Myocyte (in vitro differentiated cells): ENCODE measurements around the gene ACVR1. TPM values are rescaled to one million over a fixed set of nuclear protein-coding genes. Genes with fewer than 3 reads are reported as not detected.

Experiments used
- DNase-seq: peaks from one replicate; pipeline ENCODE4 v3.0.0-alpha.2; 2012; ENCODE audit warnings: low read depth
- total RNA-seq: library from RNA; depleted of rRNA; stranded (reverse); fragments of >200 nt; gene quantifications from 2 replicates; pipeline ENCODE4 v1.2.3, GENCODE V29; 2014

The ACVR1 gene
- total RNA-seq, 1 donor from 2014 or later: 48.8 TPM

DNA sequence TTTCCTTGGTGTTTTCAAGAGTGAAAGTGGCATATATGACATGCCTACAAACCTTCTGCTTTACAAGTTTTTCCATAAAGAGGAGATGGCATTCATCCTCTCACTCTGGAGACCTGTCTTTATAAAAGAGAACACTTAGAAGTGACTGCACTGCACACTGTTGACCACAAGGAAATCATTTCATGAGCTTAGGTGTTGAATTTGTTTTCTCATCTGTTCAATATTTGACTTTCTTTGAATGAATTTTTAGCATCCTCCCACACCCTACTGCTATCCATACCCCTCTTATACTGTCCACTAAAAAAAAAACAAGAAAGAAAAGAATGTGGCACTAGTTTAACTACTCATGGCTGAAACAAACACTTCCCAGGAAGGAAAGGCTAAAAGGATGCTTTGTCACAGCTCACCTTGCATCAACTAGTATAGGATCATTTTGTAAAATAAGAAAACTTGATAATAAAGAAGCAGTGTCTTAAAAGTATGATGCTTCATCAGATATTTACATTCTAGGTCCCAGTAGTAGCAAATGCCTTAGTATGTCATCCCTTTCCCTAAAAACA is 83.0 kb downstream of the ACVR1 start:
- no peak for DNase-seq

DNA sequence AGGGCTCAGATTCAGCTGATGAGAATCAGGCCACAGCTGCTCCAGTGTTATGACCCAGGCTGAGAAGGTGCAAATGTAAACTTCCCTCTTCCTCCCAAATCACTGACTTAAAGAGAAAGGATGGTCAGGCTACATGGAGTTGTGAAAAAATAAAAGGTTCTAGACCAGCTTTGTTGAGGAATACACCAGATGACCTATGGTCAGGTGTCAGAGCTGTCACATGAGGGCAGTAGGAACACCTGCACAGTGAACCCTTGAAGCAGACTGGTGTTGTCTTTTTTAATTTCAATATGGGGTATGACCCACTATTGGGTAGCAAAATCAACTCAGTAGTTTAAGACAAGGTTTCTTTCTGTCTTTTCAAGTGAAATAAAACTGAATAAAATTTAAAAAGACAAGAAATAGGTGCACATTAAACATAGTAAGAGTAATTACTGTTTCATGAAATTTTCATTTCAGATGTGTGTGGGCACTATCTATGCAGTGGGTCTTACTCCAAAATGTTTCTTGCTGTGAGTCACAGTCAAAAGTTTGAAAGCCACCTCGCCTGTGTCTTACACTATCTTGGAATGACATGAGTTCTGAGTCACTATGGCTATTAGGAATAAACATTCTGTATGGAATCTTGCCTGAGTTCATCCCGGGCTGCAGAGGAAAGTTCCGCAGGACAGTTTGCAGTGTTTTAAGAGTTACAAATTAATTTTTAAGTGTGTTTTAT is 83.6 kb downstream of the ACVR1 start:
- DNase-seq: peak; percentile 25

GRCh38 chr2:157790780-157791179 is 85.3 kb downstream of the ACVR1 start:
- peak; percentile 9 for DNase-seq

GRCh38 chr2:157789933-157790511 is 86.1 kb downstream of the ACVR1 start:
- DNase-seq: peak; percentile 87

GRCh38 chr2:157789256-157789655 is 86.9 kb downstream of the ACVR1 start:
- peak; percentile 56 for DNase-seq

DNA sequence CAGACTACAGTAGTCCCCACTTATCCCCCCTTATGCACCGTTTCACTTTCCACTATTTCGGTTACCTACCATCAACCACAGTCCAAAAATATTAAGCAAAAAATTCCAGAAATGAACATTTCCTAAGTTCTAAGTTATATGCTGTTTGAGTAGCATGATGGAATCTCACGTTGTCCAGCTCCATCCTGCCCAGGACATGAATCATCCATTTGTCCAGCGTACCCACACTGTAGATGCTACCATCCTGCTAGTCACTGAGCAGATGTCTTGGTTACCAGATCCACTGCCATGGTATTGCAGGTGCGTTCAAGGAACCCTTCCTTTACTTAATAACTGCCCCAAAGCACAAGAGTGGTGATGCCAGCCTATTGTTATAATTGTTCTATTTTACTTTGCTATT is 87.9 kb downstream of the ACVR1 start:
- peak; percentile 9 for DNase-seq

DNA sequence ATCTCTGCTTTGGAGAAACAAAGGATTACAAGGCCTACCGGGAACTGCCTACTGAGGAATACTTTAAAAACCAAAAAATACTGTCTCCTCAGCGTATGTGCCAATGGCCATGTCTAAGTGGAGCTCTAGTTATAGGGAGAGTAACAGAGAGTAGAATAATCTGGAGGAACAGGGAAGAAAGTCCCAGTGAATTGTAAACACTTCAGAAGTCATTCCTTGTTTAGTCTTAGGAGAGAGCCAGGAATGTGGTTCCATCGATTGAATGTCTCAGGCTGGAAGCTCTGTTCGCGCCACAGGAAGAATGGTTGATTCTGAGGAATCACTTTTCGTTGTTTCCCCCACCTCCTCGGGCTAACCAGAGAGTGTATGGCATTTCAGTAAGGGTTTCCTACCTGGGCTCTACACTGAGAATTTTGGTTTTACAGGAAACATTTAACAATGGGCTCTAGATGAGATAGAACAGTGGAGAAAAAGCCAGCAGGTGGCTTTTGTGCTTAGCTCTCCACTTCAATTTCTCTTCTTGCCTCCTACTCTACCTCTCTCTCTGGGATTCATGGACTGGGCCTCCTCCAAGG is 88.7 kb downstream of the ACVR1 start:
- peak; percentile 58 for DNase-seq

DNA sequence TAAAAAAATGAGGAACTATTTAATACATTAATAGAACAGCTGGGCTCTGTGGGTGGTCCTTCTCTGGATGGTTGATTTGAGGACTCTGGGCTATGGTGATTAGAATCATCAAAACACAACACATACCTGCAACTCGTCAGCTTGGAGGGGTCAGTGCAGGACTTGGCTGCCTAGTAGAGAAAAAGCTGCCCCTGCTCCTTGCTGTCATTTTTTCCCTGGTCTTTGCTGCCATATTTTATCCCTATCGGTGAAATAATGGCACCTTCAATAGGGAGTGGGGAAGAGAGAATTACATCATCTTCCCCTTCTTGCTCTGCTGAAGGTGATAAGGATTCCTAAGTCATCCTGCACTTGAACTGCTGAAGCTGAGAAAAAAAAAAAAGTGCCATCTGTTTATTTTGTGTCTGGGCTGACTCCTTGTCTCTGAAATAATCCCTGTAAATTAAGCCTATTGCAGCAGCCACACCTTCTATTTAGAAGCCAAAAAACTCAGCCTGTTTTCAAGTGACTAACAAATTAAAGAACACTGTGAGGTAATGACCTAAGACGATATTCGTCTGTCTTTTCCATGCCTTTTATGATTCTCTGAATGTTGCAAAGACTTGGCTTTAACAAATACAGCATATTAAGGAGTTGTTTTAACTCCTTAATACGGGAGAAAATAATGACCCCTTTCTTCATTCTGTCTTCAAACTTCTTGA is 89.3 kb downstream of the ACVR1 start:
- DNase-seq: peak; percentile 11

GRCh38 chr2:157785866-157786662 is 90.1 kb downstream of the ACVR1 start:
- peak; percentile 24 for DNase-seq

- peak; percentile 10 for DNase-seq
Observed at GRCh38 chr2:157785200-157785599, 90.9 kb downstream of the ACVR1 start.

DNA sequence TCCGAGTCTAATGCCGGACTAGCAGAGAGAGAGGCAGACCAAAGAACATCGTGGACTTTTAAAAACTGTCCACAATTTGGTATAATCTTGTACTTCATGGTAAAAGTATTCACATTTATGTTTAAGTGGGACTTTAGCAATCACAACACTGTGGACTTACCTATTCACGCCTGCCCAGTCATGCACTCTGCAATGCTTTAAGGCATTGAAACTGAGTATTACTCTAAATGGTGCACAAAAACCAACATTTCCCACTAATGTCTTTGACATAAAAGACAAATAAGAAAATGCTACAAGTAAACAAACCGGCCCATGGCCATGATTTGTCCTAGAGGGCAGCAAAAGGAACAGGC is 91.3 kb downstream of the ACVR1 start:
- DNase-seq: no peak

- DNase-seq: peak; percentile 83
Observed at GRCh38 chr2:157784169-157784822, 91.8 kb downstream of the ACVR1 start.

- DNase-seq: no peak
Observed at GRCh38 chr2:157783245-157783644, 92.9 kb downstream of the ACVR1 start.

DNA sequence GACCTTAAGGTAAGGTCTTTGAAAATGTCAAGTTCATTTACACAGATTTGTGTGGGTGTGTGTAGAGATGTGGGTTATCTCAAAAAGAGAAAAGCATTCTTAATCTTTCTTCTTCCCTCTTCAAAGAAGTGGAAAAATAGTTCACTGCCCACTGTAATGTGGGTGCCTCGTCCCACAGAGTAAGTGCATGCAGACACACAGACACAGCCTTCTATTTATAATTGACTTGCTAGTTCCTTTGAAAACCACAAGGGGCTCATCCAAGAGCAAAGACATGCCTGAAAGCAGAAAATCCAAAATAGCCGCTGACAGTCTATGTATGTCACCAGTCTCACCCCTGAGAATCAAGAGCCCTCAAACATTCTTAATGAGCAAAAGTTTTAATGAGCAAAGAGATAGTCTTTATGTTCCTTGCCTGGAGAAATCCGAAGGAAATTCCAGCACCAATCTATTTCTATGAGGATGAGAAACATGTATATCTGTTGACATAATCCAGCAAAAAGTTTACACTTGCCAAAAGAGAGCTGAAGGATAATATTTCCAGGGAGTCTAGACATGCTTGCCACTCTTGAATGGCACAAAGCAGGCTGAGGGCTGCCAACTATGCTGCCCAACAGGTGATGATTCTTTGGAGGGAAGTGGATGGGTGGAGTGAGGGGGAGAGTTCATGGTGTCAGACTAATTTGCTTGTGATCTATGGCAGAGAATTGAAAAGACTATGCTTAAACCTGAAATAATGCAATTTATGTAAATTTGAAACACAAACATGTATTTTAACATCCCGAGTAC is 93.9 kb downstream of the ACVR1 start:
- DNase-seq: peak; percentile 83

DNA sequence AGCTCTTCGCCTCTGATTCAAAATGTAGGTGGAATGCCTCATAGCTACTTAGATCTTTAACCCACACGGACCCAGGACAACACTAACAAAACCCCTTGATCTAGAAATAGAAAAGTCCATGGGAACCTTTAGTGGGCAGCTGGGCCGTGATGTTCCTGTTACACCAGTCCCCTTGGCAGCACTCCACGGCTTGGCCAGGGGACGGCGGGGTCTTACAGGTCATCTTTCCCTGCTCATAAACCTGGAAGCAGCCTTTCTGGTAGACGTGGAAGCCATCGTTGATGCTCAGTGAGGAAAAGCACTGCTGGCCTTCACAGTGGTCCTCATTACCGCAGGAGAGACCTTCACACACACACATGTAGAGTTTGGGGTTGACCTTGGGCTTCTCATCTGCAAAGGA is 95.9 kb downstream of the ACVR1 start:
- DNase-seq: no peak

DNA sequence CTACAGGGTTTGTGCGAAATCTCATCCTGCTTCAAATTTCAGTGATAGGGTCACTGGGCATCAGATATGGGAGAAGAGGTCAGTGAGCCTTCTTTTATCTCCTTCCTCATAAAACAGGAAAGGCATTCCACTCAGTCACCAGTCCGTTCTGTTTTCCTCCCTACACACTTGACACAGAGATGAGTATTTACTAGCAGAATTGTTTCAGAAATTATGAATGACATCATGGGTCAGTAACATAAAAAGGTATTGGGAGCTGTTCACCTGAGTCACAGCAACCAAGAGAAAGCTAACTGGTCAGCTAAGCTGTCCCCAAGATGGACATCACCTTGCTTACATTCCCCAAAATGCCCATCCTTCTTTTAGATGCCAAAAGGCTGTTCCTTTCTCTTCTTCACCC is 96.3 kb downstream of the ACVR1 start:
- DNase-seq: no peak

DNA sequence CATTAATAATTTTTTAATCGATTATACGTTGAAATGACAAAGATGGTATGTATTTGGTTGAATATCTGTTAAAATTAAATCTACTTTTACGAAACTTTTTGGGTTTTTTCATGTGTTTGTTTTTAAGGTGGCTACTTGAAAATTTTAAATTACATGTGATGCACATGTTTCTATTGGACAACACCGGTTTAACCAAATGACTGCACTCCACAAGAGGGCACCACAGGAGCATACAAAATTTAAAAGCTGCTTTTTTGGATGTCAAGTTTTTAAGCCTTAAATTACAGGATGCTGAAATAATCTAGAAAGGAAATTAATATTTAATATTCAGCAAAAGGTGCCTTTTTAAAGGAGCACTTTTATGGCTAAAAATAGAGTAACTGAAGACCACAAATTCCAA is 98.7 kb downstream of the ACVR1 start:
- peak; percentile 64 for DNase-seq

GRCh38 chr2:157771234-157771633 is 104.9 kb downstream of the ACVR1 start:
- DNase-seq: no peak

- no peak for DNase-seq
Observed at GRCh38 chr2:157769856-157770255, 106.3 kb downstream of the ACVR1 start.

GRCh38 chr2:157764386-157764785 is 111.7 kb downstream of the ACVR1 start:
- no peak for DNase-seq
